HG03342 (cell line): ENCODE results near the gene SLC28A2.

Experiments used
- ATAC-seq: cut with Tn5 transposase; IDR thresholded peaks from one replicate; pipeline ENCODE4 v1.9.1; 2021; ENCODE audit warnings: mild to moderate bottlenecking, moderate library complexity; ENCODE audit not compliant: unreplicated experiment

SLC28A2 gene

GRCh38 chr15:45320581-45321205, 68.7 kb downstream of the SLC28A2 start:
- ATAC-seq: no peak

GRCh38 chr15:45326280-45326679, 74.2 kb downstream of the SLC28A2 start:
- no peak for ATAC-seq

GRCh38 chr15:45326741-45327140, 74.7 kb downstream of the SLC28A2 start:
- no peak for ATAC-seq
